ENCODE results near the gene LONP1. TPM values are rescaled to one million over a fixed set of nuclear protein-coding genes. Genes with fewer than 3 reads are reported as not detected.
A peak's percentile ranks its signal among the peaks of the same experiment; 100 is the strongest.

LONP1 gene
- total RNA-seq, 2 donors from 2014 or later = 52.8 to 82.8 TPM

DNA sequence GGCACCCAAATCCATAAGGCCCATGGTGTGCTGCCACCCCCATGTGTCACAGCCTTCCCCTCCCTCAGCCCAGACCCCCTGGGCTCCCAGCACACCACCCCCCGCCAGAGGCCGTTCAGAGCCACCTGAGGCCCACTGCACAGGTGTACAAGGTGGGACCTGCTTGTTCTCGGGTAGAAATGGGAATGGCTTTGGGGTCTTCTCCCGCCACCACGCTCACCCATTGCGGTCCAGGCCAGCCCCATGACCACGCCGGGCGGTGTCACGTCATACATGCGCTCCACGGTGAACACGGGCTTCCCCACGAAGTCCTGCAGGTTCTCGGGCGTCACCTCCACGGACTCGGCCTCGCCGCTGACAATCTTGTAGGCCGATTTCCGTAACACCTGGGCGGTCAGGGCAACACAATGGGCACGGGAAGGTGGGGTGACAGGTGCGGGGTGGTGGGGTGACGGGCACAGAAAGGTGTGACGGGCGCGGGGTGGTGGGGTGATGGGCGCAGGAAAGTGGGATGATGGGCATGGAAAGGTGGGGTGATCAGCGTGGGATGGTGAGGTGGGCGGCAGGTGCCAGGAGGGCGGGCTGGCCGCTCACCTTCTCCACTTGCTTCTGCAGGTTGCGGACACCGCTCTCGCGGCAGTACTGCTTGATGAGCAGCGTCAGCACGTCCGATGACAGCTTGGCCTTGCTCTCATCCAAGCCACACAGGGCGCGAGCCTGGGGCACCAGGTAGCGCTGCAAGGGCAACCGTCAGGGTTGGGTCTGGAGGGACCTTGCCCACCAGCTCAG is 25.6 kb downstream of the LONP1 start:
- Histone ChIP-seq H3K4me3 (no peak overlapping the region), H3K9me3 (no peaks in the 10 kb centered on the region), H3K36me3 (peaks cover 60% of the 10 kb centered on the region), H3K27ac (no peak overlapping the region), H3K4me1 (ENCODE audit: control insufficient read depth in 1 of 2, low read depth in 2 of 2) (peaks cover 2 to 21% of the 10 kb centered on the region in 2 donors), H3K27me3 (replicated peaks; ENCODE audit: insufficient read depth) (no peaks in the 10 kb centered on the region)
- DNase-seq (ENCODE audit: low spot score) (no peak), ATAC-seq (ENCODE audit: insufficient number of reproducible peaks, low FRiP score, low read depth) (no peak)
- TF ChIP-seq, protein P1, sequence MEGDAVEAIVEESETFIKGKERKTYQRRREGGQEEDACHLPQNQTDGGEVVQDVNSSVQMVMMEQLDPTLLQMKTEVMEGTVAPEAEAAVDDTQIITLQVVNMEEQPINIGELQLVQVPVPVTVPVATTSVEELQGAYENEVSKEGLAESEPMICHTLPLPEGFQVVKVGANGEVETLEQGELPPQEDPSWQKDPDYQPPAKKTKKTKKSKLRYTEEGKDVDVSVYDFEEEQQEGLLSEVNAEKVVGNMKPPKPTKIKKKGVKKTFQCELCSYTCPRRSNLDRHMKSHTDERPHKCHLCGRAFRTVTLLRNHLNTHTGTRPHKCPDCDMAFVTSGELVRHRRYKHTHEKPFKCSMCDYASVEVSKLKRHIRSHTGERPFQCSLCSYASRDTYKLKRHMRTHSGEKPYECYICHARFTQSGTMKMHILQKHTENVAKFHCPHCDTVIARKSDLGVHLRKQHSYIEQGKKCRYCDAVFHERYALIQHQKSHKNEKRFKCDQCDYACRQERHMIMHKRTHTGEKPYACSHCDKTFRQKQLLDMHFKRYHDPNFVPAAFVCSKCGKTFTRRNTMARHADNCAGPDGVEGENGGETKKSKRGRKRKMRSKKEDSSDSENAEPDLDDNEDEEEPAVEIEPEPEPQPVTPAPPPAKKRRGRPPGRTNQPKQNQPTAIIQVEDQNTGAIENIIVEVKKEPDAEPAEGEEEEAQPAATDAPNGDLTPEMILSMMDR (IDR thresholded peaks at IDR 0.05) = no peak

DNA sequence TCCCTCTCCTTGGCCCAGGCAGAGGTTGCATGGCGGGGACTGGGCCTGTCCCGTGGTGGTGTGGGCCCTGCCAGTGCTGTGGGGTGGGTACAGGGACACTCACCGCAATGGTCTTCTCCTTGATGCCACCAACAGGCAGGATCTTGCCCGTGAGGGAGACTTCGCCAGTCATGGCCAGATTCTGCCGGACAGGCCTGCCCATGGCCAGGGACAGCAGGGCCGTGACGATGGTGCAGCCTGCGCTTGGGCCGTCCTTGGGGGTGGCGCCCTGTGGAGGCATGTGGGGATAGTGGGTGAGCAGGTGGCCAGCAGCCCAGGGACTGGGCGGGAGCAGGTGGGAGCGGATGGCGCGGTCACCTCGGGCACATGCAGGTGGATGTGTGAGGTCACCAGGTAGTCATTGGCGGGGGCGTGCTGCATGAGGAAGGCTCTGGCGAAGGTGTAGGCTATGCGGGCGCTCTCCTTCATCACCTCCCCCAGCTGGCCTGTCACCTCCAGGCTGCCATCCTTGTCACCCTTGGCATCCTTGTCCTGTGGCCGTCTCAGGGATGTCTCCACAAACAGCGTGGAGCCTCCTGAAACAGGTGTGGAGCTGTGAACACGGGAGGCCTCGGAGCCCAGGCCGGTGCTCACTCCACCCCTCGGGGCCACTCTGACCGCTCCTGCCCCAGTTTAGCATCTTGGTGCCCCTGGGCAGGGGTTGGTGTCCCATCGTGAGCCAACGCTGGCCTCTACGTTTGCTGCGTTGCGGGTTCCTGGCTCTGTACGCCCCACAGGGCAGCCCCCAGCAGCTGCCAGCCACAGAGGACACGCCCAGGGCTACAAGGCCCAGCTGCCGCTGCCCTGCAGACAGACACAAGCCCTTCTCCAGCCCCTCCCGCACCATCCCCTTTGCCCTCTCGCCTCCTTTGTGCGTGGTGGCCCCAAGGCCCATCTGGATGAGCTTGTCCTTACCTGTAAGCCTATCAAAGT is 26.5 kb downstream of the LONP1 start:
- Histone ChIP-seq H3K4me1 (ENCODE audit: control insufficient read depth in 1 of 2, low read depth in 2 of 2) (peaks cover 2 to 21% of the 10 kb centered on the region in 2 donors), H3K36me3 (peaks cover 51% of the 10 kb centered on the region), H3K9me3 (no peaks in the 10 kb centered on the region), H3K27ac (no peak overlapping the region), H3K4me3 (no peak overlapping the region), H3K27me3 (replicated peaks; ENCODE audit: insufficient read depth) (no peaks in the 10 kb centered on the region)
- TF ChIP-seq, protein P1 (IDR thresholded peaks at IDR 0.05) = no peak
- no peak for ATAC-seq (ENCODE audit: insufficient number of reproducible peaks, low FRiP score, low read depth)
- DNase-seq (ENCODE audit: low spot score) = no peak

DNA sequence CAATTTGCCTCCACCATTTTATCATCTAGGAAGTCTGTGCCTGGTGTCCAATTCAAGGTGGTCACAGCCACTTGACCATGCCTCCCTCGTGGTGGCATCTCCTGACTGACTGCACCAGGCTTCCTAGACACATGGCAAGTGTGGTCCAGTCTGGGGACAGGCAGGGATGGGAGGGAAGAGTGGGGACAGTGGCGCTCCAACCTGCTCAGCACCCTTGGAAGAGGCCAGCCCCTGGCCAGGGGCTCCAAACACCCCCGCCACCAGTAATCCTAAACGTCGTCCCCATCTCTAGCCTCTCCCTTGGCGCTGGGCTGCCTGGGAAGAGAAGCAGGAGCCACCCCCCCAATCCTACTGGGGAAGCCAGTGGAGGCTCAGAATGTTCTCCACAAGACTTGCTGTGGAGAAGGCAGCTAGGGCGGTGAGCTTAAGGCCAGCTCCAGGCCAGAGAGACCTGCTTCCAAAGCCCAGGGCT is 27.2 kb downstream of the LONP1 start:
- H3K27ac ChIP-seq = no peak overlapping the region
- DNase-seq (ENCODE audit: low spot score) = no peak
- TF ChIP-seq, protein P1 (IDR thresholded peaks at IDR 0.05) = no peak
- peaks cover 2 to 22% of the 10 kb centered on the region in 2 donors for H3K4me1 ChIP-seq (ENCODE audit: control insufficient read depth in 1 of 2, low read depth in 2 of 2)
- H3K9me3 ChIP-seq = no peaks in the 10 kb centered on the region
- H3K36me3 ChIP-seq = peaks cover 47% of the 10 kb centered on the region
- no peaks in the 10 kb centered on the region for H3K27me3 ChIP-seq (replicated peaks; ENCODE audit: insufficient read depth)
- ATAC-seq (ENCODE audit: insufficient number of reproducible peaks, low FRiP score, low read depth) = no peak
- H3K4me3 ChIP-seq = no peak overlapping the region

DNA sequence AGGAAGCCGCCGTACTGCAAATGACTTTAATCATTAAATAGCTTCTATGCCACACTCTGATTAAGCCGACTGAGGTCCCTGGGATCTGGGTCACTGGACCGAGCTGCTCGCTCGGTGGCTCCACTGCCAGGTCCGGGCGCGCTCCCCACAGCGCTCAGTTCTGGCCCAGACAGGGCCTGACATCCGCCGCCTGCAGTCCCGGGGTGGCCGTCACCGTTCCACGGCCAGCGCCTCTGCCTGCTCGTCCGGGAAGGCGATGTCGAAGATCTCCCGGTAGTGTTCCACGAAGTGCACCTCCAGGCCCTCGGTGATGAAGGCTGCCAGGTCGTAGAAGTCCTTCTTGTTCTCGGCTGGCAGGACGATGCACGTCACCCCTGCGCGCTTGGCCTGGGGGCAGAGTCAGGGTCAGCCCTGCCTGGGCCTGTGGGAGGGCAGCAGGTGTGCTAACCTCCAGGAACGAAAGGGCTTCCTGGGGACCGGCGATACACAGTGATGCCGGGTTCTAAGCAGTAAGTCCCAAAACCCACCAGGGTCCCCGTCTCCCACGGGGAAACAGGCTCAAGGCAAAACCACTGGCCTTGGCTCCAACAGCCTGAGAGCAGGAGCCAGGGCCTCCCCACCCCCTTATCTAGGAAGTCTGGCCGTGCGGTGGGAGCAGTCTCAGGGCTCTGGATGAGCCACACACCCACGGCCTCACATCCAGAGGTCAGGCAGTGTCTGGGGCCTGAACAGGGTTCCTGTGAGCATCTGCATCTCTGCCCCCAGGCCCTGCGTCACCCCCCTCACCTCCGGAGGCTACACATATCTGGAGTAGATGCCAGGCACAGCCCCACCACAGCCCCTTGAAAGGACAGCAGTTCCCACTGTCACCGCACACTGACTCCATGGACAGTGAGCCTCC is 27.9 kb downstream of the LONP1 start:
- DNase-seq (ENCODE audit: low spot score) (no peak), ATAC-seq (ENCODE audit: insufficient number of reproducible peaks, low FRiP score, low read depth) (no peak)
- TF ChIP-seq, protein P1 (IDR thresholded peaks at IDR 0.05) = no peak
- Histone ChIP-seq H3K4me3 (peak overlapping the region; percentile 85), H3K4me1 (ENCODE audit: control insufficient read depth in 1 of 2, low read depth in 2 of 2) (peaks cover 2 to 29% of the 10 kb centered on the region in 2 donors), H3K27me3 (replicated peaks; ENCODE audit: insufficient read depth) (no peaks in the 10 kb centered on the region), H3K9me3 (no peaks in the 10 kb centered on the region), H3K27ac (no peak overlapping the region), H3K36me3 (peaks cover 47% of the 10 kb centered on the region)

All from thoracic aorta (tissue), 2 donors.